ENCODE measurements around the gene B3GALT6. TPM values are rescaled to one million over a fixed set of nuclear protein-coding genes. Genes with fewer than 3 reads are reported as not detected.

B3GALT6 gene
- total RNA-seq, 1 donor from 2014 or later = 9.3 TPM

GRCh38 chr1:1200876-1201810 is 30.9 kb upstream of the B3GALT6 start:
- DNase-seq (ENCODE audit: low spot score) (no peak), ATAC-seq (peak; percentile 15)

- no peak for DNase-seq (ENCODE audit: low spot score)
- ATAC-seq = no peak
Observed at GRCh38 chr1:1202831-1203560, 29.0 kb upstream of the B3GALT6 start.

- no peak for DNase-seq (ENCODE audit: low spot score)
Observed at GRCh38 chr1:1203561-1204424, 28.2 kb upstream of the B3GALT6 start.

GRCh38 chr1:1204425-1204920 is 27.6 kb upstream of the B3GALT6 start:
- ATAC-seq (no peak), DNase-seq (ENCODE audit: low spot score) (no peak)

More at GRCh38 chr1:1203561-1204424, 28.2 kb upstream of the B3GALT6 start:
- ATAC-seq = no peak

GRCh38 chr1:1204998-1205768 is 26.9 kb upstream of the B3GALT6 start:
- ATAC-seq (no peak), DNase-seq (ENCODE audit: low spot score) (no peak)

GRCh38 chr1:1205769-1206375 is 26.2 kb upstream of the B3GALT6 start:
- no peak for ATAC-seq
- DNase-seq (ENCODE audit: low spot score) = no peak

GRCh38 chr1:1206376-1206965 is 25.6 kb upstream of the B3GALT6 start, which contains the start of gene TNFRSF18:
Gene TNFRSF18, minus strand, starts transcription at chr1:1206592. Its CDS starts 21 bp downstream, at chr1:1206571.
- ATAC-seq (peak; percentile 58), DNase-seq (ENCODE audit: low spot score) (no peak)

GRCh38 chr1:1206966-1207531 is 25.0 kb upstream of the B3GALT6 start:
- DNase-seq (ENCODE audit: low spot score) (no peak), ATAC-seq (no peak)

- DNase-seq (ENCODE audit: low spot score) (no peak), ATAC-seq (no peak)
Observed at GRCh38 chr1:1207571-1207892, 24.5 kb upstream of the B3GALT6 start.

- no peak for ATAC-seq
- DNase-seq (ENCODE audit: low spot score) = no peak
Observed at GRCh38 chr1:1208713-1209433, 23.2 kb upstream of the B3GALT6 start.

GRCh38 chr1:1210726-1211540 is 21.1 kb upstream of the B3GALT6 start:
- DNase-seq (ENCODE audit: low spot score) = no peak
- no peak for ATAC-seq

GRCh38 chr1:1211541-1212441 is 20.2 kb upstream of the B3GALT6 start:
- no peak for DNase-seq (ENCODE audit: low spot score)
- ATAC-seq = no peak

GRCh38 chr1:1212780-1213344 is 19.2 kb upstream of the B3GALT6 start:
- ATAC-seq = peak; percentile 25

GRCh38 chr1:1213345-1214265 is 18.4 kb upstream of the B3GALT6 start, which contains the start of gene TNFRSF4:
Gene TNFRSF4, minus strand, starts transcription at chr1:1214153. Its CDS starts 26 bp downstream, at chr1:1214127.
- ATAC-seq = peak; percentile 31
- no peak for DNase-seq (ENCODE audit: low spot score)

More at GRCh38 chr1:1212780-1213344, 19.2 kb upstream of the B3GALT6 start:
- no peak for DNase-seq (ENCODE audit: low spot score)
